Measurements from ENCODE around the gene OPCML.

GRCh38 chr11:132911186-132911585, 621.1 kb downstream of the OPCML start:
- TF ChIP-seq, protein P1, sequence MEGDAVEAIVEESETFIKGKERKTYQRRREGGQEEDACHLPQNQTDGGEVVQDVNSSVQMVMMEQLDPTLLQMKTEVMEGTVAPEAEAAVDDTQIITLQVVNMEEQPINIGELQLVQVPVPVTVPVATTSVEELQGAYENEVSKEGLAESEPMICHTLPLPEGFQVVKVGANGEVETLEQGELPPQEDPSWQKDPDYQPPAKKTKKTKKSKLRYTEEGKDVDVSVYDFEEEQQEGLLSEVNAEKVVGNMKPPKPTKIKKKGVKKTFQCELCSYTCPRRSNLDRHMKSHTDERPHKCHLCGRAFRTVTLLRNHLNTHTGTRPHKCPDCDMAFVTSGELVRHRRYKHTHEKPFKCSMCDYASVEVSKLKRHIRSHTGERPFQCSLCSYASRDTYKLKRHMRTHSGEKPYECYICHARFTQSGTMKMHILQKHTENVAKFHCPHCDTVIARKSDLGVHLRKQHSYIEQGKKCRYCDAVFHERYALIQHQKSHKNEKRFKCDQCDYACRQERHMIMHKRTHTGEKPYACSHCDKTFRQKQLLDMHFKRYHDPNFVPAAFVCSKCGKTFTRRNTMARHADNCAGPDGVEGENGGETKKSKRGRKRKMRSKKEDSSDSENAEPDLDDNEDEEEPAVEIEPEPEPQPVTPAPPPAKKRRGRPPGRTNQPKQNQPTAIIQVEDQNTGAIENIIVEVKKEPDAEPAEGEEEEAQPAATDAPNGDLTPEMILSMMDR (conservative IDR thresholded peaks at IDR 0.05; ENCODE audit: low read depth, low read length) = no peak
- no peak for TF ChIP-seq EZH2 (IDR thresholded peaks at IDR 0.05; ENCODE audit: low read length, unreplicated experiment)

Data from PC-3 (cell line).